ENCODE measurements around the gene TMEM132E.
A peak's percentile ranks its signal among the peaks of the same experiment; 100 is the strongest.
"Not testable (repeated sequence)": the region's sequence is repeated elsewhere in the genome, so short reads cannot be mapped to it uniquely, and the experiment has no call there.

TMEM132E gene

GRCh38 chr17:34579017-34579946 lies at the start of gene TMEM132E:
Gene TMEM132E, plus strand, starts transcription at chr17:34579582. Its CDS starts 1,495 bp downstream, at chr17:34581077.
- no peak for DNase-seq (ENCODE audit: low read depth in 2 of 2)

- DNase-seq (ENCODE audit: low read depth in 2 of 2): no peak
Observed at GRCh38 chr17:34530918-34531317, 48.5 kb upstream of the TMEM132E start.

GRCh38 chr17:34532281-34533065 lies 46.9 kb upstream of the TMEM132E start:
- no peak for DNase-seq (ENCODE audit: low read depth in 2 of 2)

GRCh38 chr17:34533806-34534527 lies 45.4 kb upstream of the TMEM132E start:
- DNase-seq (ENCODE audit: low read depth in 2 of 2): no peak

GRCh38 chr17:34537445-34537844 lies 41.9 kb upstream of the TMEM132E start:
- DNase-seq (ENCODE audit: low read depth in 2 of 2): no peak

- DNase-seq (ENCODE audit: low read depth in 2 of 2): not testable (repeated sequence)
Observed at GRCh38 chr17:34538582-34538981, 40.8 kb upstream of the TMEM132E start.

- no peak for DNase-seq (ENCODE audit: low read depth in 2 of 2)
Observed at GRCh38 chr17:34539881-34540280, 39.5 kb upstream of the TMEM132E start.

GRCh38 chr17:34542700-34543336 lies 36.6 kb upstream of the TMEM132E start:
- peak; percentile 13 to 31 for DNase-seq (ENCODE audit: low read depth in 2 of 2)

GRCh38 chr17:34547453-34548063 lies 31.8 kb upstream of the TMEM132E start:
- DNase-seq (ENCODE audit: low read depth in 2 of 2): no peak

GRCh38 chr17:34549966-34550365 lies 29.4 kb upstream of the TMEM132E start:
- no peak for DNase-seq (ENCODE audit: low read depth in 2 of 2)

GRCh38 chr17:34553907-34554306 lies 25.5 kb upstream of the TMEM132E start:
- no peak for DNase-seq (ENCODE audit: low read depth in 2 of 2)

GRCh38 chr17:34556384-34556783 lies 23.0 kb upstream of the TMEM132E start:
- no peak for DNase-seq (ENCODE audit: low read depth in 2 of 2)

GRCh38 chr17:34556931-34557330 lies 22.5 kb upstream of the TMEM132E start:
- no peak for DNase-seq (ENCODE audit: low read depth in 2 of 2)

GRCh38 chr17:34561328-34561727 lies 18.1 kb upstream of the TMEM132E start:
- DNase-seq (ENCODE audit: low read depth in 2 of 2): no peak

- no peak for DNase-seq (ENCODE audit: low read depth in 2 of 2)
Observed at GRCh38 chr17:34562387-34562786, 17.0 kb upstream of the TMEM132E start.

- DNase-seq (ENCODE audit: low read depth in 2 of 2): no peak
Observed at GRCh38 chr17:34565713-34566112, 13.7 kb upstream of the TMEM132E start.

- no peak for DNase-seq (ENCODE audit: low read depth in 2 of 2)
Observed at GRCh38 chr17:34566201-34566600, 13.2 kb upstream of the TMEM132E start.

GRCh38 chr17:34566873-34567272 lies 12.5 kb upstream of the TMEM132E start:
- no peak for DNase-seq (ENCODE audit: low read depth in 2 of 2)

GRCh38 chr17:34567691-34568465 lies 11.5 kb upstream of the TMEM132E start:
- no peak for DNase-seq (ENCODE audit: low read depth in 2 of 2)

GRCh38 chr17:34568953-34569352 lies 10.4 kb upstream of the TMEM132E start:
- no peak for DNase-seq (ENCODE audit: low read depth in 2 of 2)

Data from stimulated activated CD8-positive, alpha-beta memory T cell treated with anti-CD3 and anti-CD28 coated beads, Interleukin-2, amount 100 ng/mL, for 1 hour (primary cell).